MM.1S (cell line): ENCODE data around the gene RFC1.

ENCODE experiments used
- DNase-seq: peaks from one replicate; pipeline ENCODE4 v3.0.0-alpha.2; 2015
- H2AFZ ChIP-seq: fragments of 300-600 bp; sonication (generic); 2 replicates; pipeline ENCODE4 v1.6.0; 2016; ENCODE audit warnings: antibody characterized with exemption, low read length
- H3F3A ChIP-seq: fragments of 300-600 bp; sonication (generic); 2 replicates; pipeline ENCODE4 v1.6.1; 2016; ENCODE audit warnings: mild to moderate bottlenecking, antibody characterized with exemption, low read length, moderate library complexity, mixed read lengths; ENCODE audit not compliant: insufficient read depth
- H3K27ac ChIP-seq: fragments of 300-600 bp; sonication (generic); 2 replicates; pipeline ENCODE4 v1.5.1; 2016; ENCODE audit warnings: mild to moderate bottlenecking, low read length
- H3K27me3 ChIP-seq: fragments of 300-600 bp; sonication (generic); replicated peaks from 2 replicates; pipeline ENCODE4 v1.6.0; 2016; ENCODE audit warnings: low read length; ENCODE audit not compliant: insufficient read depth
- H3K36me3 ChIP-seq: fragments of 300-600 bp; sonication (generic); replicated peaks from 2 replicates; pipeline ENCODE4 v1.6.1; 2016; ENCODE audit warnings: mild to moderate bottlenecking, low read length, mixed read lengths; ENCODE audit not compliant: insufficient read depth
- H3K4me1 ChIP-seq: fragments of 300-600 bp; sonication (generic); 2 replicates; pipeline ENCODE4 v1.6.1; 2016; ENCODE audit warnings: low read length, mixed read lengths
- H3K4me2 ChIP-seq: fragments of 300-600 bp; sonication (generic); 2 replicates; pipeline ENCODE4 v1.6.0; 2016; ENCODE audit warnings: low read depth, low read length
- H3K4me3 ChIP-seq: fragments of 300-600 bp; sonication (generic); 2 replicates; pipeline ENCODE4 v1.5.1; 2016; ENCODE audit warnings: low read length, mixed read lengths
- H3K79me2 ChIP-seq: fragments of 300-600 bp; sonication (generic); 2 replicates; pipeline ENCODE4 v1.6.1; 2016; ENCODE audit warnings: mixed run types, low read length, mixed read lengths
- H3K9ac ChIP-seq: fragments of 300-600 bp; sonication (generic); 2 replicates; pipeline ENCODE4 v1.6.1; 2016; ENCODE audit warnings: low read length, mixed read lengths
- H3K9me2 ChIP-seq: fragments of 300-600 bp; sonication (generic); replicated peaks from 2 replicates; pipeline ENCODE4 v1.6.1; 2016; ENCODE audit warnings: mild to moderate bottlenecking, low read length, mixed read lengths; ENCODE audit not compliant: insufficient read depth
- H3K9me3 ChIP-seq: fragments of 300-600 bp; sonication (generic); replicated peaks from 2 replicates; pipeline ENCODE4 v1.6.1; 2016; ENCODE audit warnings: mild to moderate bottlenecking, low read length, mixed read lengths; ENCODE audit not compliant: insufficient read depth
- H4K20me1 ChIP-seq: fragments of 300-600 bp; sonication (generic); 2 replicates; pipeline ENCODE4 v1.6.1; 2016; ENCODE audit warnings: mild to moderate bottlenecking, low read length, moderate library complexity, mixed read lengths; ENCODE audit not compliant: insufficient read depth
- EZH2 ChIP-seq: fragments of 300-600 bp; sonication (generic); optimal IDR thresholded peaks from 2 replicates; pipeline ENCODE3; 2017; ENCODE audit warnings: low read depth, mild to moderate bottlenecking, antibody characterized with exemption, low read length, mixed read lengths
- EZH2phosphoT487 ChIP-seq: fragments of 300-600 bp; sonication (generic); IDR thresholded peaks from 2 replicates; pipeline ENCODE4 v1.6.1; 2018; ENCODE audit warnings: antibody characterized with exemption, low read length
- TF ChIP-seq, protein P1 (sequence below): fragments of 300-600 bp; sonication (generic); IDR thresholded peaks from 2 replicates; pipeline ENCODE4 v1.5.1; 2016; ENCODE audit warnings: antibody characterized with exemption, low read length, mixed read lengths

Gene RFC1

DNA sequence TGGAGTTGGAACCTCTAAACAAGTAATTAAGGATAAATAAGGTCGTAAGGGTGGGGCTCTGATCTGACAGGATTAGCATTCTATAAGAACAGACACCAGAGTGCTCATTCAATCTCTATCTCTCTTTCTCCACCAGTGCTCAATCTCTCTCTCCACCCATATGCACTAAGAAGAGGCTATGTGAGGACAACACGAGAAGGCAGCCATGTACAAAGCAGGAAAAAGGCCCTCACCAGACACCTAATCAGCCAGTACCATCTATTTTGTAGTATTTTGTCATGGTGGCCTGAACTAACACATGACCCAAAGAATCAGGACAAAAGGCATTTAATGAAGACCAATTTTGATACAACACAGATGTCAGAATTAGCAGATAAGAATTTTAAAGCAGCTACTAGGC, 16.8 kb downstream of the RFC1 start:
- no peak for DNase-seq
- Histone ChIP-seq H3F3A (peaks cover 18% of the 10 kb centered on the region), H4K20me1 (peaks cover 20% of the 10 kb centered on the region), H3K9me3 (no peaks in the 10 kb centered on the region), H3K36me3 (peaks cover 4% of the 10 kb centered on the region; the same call in 1 of the 2 replicates), H3K9me2 (no peaks in the 10 kb centered on the region), H3K4me3 (no peak overlapping the region), H3K79me2 (peaks cover 94% of the 10 kb centered on the region), H2AFZ (no peak overlapping the region), H3K4me2 (no peak overlapping the region), H3K9ac (no peak overlapping the region), H3K4me1 (peaks cover 17% of the 10 kb centered on the region), H3K27me3 (no peaks in the 10 kb centered on the region), H3K27ac (no peak overlapping the region)
- TF ChIP-seq, protein P1, sequence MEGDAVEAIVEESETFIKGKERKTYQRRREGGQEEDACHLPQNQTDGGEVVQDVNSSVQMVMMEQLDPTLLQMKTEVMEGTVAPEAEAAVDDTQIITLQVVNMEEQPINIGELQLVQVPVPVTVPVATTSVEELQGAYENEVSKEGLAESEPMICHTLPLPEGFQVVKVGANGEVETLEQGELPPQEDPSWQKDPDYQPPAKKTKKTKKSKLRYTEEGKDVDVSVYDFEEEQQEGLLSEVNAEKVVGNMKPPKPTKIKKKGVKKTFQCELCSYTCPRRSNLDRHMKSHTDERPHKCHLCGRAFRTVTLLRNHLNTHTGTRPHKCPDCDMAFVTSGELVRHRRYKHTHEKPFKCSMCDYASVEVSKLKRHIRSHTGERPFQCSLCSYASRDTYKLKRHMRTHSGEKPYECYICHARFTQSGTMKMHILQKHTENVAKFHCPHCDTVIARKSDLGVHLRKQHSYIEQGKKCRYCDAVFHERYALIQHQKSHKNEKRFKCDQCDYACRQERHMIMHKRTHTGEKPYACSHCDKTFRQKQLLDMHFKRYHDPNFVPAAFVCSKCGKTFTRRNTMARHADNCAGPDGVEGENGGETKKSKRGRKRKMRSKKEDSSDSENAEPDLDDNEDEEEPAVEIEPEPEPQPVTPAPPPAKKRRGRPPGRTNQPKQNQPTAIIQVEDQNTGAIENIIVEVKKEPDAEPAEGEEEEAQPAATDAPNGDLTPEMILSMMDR: no peak
- no peak for TF ChIP-seq EZH2phosphoT487
- TF ChIP-seq EZH2: no peak

DNA sequence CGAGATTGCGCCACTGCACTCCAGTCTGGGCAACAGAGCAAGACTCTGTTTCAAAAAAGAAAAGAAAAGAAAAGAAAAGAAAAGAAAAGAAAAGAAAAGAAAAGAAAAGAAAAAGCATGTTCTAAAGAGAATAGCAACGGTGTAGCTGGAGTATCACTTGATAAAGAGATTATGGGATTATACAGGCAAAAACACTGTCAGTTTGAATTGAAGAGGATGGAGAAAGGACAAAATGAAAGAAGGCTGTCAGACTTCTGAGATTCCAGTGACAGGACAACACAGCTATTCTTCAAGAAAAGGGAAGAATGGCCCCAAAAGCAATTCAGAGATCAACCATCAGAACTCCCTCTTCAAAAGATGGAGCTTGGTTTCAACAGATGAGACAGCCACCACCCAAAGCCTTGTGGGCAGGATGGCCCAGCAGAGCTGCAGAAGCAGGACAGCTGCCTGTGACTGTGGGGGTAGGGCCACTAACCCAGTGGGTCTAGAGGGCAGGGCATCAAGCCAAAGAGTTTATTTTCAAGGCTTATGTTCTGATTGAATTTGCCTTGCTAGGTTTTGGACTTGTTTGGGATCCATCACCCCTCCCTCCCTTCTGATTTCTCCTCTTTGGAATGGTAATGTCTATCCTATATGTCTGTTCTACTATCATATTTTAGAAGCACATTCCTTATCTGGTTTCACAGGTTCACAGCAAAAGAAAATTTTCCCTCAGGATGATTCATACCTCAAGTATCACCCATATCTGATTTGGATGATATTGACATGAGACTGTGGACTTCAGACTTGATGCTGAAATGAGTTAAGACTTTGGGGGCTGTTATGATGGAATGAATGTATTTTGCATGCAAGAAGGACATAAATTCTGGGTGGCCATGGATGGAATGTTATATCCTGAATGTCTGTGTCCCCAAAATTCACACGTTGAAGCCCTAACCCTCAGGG, 17.5 kb downstream of the RFC1 start:
- Histone ChIP-seq H3K27me3 (no peaks in the 10 kb centered on the region), H3K9ac (no peak overlapping the region), H3K4me1 (peaks cover 11% of the 10 kb centered on the region), H3K4me2 (no peak overlapping the region), H3K9me2 (no peaks in the 10 kb centered on the region), H3K79me2 (peaks cover 95% of the 10 kb centered on the region), H3K4me3 (no peak overlapping the region), H3K27ac (no peak overlapping the region), H4K20me1 (peaks cover 23% of the 10 kb centered on the region), H3K9me3 (no peaks in the 10 kb centered on the region), H3K36me3 (peaks cover 4% of the 10 kb centered on the region; the same call in 1 of the 2 replicates), H3F3A (peaks cover 11% of the 10 kb centered on the region), H2AFZ (no peak overlapping the region)
- DNase-seq: no peak
- TF ChIP-seq, protein P1: no peak
- TF ChIP-seq EZH2phosphoT487: no peak
- no peak for TF ChIP-seq EZH2

DNA sequence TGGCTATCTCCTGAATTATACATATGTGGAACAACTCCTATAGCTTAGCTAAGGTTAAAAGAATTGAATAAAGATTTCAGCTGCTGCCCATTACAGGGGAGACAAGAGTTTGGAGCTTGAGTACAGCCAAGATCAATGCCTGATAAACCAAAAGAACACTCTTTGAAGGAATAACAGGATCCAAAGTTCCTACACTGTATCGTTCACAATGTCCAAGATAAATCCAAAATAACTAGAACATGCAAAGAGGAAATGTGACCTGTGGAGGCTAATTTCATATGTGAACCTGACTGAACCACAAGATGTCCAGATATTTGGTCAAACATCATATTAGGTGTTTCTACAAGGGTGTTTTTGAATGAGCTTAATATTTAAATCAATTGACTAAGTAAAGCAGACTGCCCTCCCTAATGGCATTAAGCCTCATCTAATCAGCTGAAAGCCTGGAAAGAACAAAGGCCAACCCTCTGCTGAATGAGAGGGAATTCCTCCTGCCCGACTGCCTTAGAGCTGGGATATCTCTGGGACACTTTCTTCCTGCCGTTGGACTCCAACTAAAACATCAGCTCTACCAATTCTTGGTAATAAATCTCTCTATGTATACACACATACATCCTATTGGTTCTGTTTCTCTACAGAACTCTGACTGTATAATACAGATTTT, 19.2 kb downstream of the RFC1 start:
- no peak overlapping the region for H3K4me3 ChIP-seq
- TF ChIP-seq EZH2phosphoT487 (no peak), EZH2 (no peak)

More for the DNA sequence above, 19.2 kb downstream of the RFC1 start:
- H4K20me1 ChIP-seq: peaks cover 19% of the 10 kb centered on the region
- H2AFZ ChIP-seq: no peak overlapping the region
- H3K9me2 ChIP-seq: no peaks in the 10 kb centered on the region
- H3K36me3 ChIP-seq: peaks cover 4% of the 10 kb centered on the region; the same call in 1 of the 2 replicates
- no peak for DNase-seq
- no peak overlapping the region for H3K9ac ChIP-seq
- H3K27me3 ChIP-seq: no peaks in the 10 kb centered on the region
- no peak overlapping the region for H3K27ac ChIP-seq
- H3K79me2 ChIP-seq: peaks cover 99% of the 10 kb centered on the region
- H3K4me2 ChIP-seq: no peak overlapping the region
- H3K4me1 ChIP-seq: peaks cover under 1% of the 10 kb centered on the region
- no peaks in the 10 kb centered on the region for H3K9me3 ChIP-seq
- H3F3A ChIP-seq: no peaks in the 10 kb centered on the region
